ENCODE measurements around the gene BAHD1. TPM values are rescaled to one million over a fixed set of nuclear protein-coding genes. Genes with fewer than 3 reads are reported as not detected.

Gene BAHD1
- total RNA-seq, 1 donor from 2014 or later = 6.8 TPM

GRCh38 chr15:40495516-40495915 lies 54.8 kb downstream of the BAHD1 start:
- DNase-seq (ENCODE audit: low read depth, low spot score) = no peak

DNA sequence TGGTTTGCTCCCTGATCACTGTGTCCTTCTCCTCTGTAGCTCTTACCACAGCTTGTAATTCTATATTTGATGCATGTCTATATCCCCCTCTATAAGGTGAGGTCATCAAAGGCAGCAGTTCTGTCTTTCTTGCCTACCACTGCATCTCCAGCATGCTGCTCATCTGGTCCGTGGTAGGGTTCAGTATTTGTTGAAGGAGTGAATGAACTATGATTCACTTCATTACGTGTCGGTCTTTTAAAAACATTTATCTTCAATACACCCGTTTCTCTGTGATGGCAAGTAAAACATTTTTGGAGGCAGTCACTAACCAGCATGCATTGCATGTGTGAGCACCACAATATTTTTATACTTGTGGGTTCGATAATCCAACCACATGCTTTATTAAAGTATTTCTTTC lies 57.7 kb downstream of the BAHD1 start:
- no peak for DNase-seq (ENCODE audit: low read depth, low spot score)

DNA sequence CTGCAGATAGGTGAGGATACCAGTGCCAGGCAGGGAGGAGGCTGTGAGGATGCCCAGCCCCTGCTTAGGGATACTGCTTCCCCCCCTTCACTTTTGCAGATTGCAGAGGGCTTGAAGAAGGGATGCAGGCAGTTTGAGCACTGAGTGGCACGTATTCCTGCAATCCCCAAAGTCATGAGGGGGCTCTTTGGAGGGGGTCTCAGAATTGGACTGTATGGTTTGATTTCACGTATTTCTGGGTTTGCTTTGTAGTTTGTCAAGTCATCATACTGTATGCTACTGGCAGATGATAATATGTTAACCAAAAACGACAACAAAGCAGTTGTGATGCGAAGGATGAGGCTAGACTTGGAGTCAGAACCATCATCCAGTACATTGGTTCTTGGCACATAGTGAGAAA lies 58.1 kb downstream of the BAHD1 start:
- DNase-seq (ENCODE audit: low read depth, low spot score) = no peak

- no peak for DNase-seq (ENCODE audit: low read depth, low spot score)
Observed at GRCh38 chr15:40499931-40500330, 59.2 kb downstream of the BAHD1 start.

GRCh38 chr15:40500568-40501330 lies 60.0 kb downstream of the BAHD1 start:
- DNase-seq (ENCODE audit: low read depth, low spot score) = no peak

DNA sequence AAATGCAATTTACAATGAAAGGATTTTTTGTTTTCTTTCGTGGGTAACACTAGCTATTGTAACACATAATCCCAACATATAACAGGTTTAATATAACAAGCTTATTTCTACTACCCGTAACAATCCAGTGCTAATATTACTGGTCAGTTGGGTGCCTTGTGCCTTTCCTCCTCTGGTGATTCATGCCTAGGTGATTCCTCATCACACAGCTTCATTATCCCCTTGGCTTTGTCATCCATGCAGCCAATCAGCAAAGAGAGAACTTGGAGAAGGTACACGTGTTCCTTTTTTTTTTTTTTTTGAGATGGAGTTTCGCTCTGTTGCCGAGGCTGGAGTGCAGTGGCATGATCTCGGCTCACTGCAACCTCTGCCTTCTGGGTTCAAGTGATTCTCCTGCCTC lies 60.7 kb downstream of the BAHD1 start:
- no peak for DNase-seq (ENCODE audit: low read depth, low spot score)

- DNase-seq (ENCODE audit: low read depth, low spot score) = no peak
Observed at GRCh38 chr15:40506964-40507571, 66.3 kb downstream of the BAHD1 start.

DNA sequence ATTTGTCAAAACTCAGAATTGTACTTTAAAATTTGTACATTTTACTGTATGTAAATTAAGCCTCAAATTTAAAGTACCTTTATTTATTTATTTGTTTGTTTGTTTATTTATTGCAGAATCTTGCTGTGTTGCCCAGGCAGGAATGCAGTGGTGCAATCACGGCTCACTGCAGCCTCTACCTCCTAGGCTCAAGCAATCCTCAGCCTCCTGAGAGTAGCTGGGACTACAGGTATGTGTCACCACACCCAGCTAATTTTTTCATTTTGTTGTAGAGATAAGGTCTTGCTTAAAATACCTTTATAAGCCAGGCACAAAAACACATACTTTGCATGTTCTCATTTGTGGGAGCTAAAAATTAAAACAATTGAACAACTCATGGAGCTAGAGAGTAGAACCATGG lies 67.5 kb downstream of the BAHD1 start:
- DNase-seq (ENCODE audit: low read depth, low spot score) = no peak

- no peak for DNase-seq (ENCODE audit: low read depth, low spot score)
Observed at GRCh38 chr15:40510201-40510600, 69.4 kb downstream of the BAHD1 start.

DNA sequence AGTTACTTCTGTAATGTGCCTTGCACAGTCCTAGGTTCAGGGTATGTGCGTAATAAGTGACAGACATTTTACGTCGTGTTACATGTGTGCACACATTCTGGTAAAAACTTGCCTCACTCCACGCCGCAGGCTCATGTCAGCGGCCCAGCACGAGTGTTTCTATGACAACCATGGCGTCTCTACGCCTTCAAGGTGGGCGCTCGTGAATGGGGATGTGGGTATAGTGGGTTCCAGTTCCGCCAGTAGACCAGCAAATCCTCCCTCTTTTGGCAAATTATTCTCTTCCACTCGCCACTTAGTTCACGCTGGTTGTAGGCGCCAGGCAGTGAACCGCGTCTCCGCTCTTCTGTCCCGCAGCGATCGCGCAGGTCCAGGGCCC lies 70.3 kb downstream of the BAHD1 start:
- DNase-seq (ENCODE audit: low read depth, low spot score) = no peak

DNA sequence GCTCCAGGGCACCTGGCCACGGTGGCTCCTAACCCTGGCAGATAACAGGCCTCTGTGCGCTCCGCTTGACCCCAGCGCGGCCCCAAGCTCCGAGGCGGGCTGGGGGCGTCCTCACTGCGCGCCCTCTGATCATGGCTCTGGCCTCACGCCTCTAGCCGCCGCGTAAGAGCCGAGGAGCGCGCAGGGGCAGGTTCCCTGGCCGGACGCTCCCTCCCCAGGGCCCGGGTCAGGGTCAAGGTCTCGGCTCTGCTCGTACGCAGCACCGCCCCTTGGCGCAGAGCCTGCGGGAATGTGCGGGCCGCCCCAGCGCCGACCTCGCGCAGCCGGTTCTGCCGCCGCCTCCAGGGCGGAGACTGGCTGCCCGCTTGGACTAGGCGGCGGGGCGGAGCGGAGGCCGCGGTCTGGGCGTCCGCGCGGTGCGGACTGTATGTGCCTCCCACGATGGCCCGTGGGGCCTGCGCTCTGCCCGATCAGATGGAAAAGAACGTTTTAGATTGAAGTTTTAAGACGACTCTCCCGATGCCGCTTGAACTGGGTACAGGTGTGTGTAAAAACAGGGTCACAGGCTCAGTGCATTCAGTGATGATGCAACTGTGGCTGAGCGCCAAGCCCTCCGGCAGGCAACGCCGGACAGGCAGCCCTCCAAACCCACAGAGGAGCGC lies 70.8 kb downstream of the BAHD1 start:
- DNase-seq (ENCODE audit: low read depth, low spot score) = no peak

GRCh38 chr15:40512440-40512839 lies 71.7 kb downstream of the BAHD1 start:
- no peak for DNase-seq (ENCODE audit: low read depth, low spot score)

GRCh38 chr15:40513609-40514008 lies 72.9 kb downstream of the BAHD1 start:
- DNase-seq (ENCODE audit: low read depth, low spot score) = no peak

GRCh38 chr15:40516322-40516721 lies 75.6 kb downstream of the BAHD1 start:
- no peak for DNase-seq (ENCODE audit: low read depth, low spot score)

Other genes starting within 250 kb of the BAHD1 start
- not detected in 2 replicates for gene PAK6, start 201.9 kb upstream of the BAHD1 start, total RNA-seq
- gene ANKRD63, start 157.9 kb upstream of the BAHD1 start, total RNA-seq = 0.20 TPM in 1 of 2 replicates, not detected in the other
- 0.56 and 7.1 TPM in 2 replicates for gene PLCB2, start 133.0 kb upstream of the BAHD1 start, total RNA-seq
- gene INAFM2, start 117.3 kb upstream of the BAHD1 start, total RNA-seq = 20.6 and 28.3 TPM in 2 replicates
- 17.0 and 25.1 TPM in 2 replicates for gene CCDC9B, start 100.0 kb upstream of the BAHD1 start, total RNA-seq
- not detected in 2 replicates for gene PHGR1, start 89.9 kb upstream of the BAHD1 start, total RNA-seq
- 0.04 and 0.07 TPM in 2 replicates for gene DISP2, start 82.7 kb upstream of the BAHD1 start, total RNA-seq
- gene KNSTRN, start 58.2 kb upstream of the BAHD1 start, total RNA-seq = 48.5 and 96.0 TPM in 2 replicates
- 43.4 and 50.7 TPM in 2 replicates for gene IVD, start 35.2 kb upstream of the BAHD1 start, total RNA-seq
- gene CHST14, start 30.0 kb downstream of the BAHD1 start, total RNA-seq = 11.0 and 11.1 TPM in 2 replicates
- 20.8 and 26.2 TPM in 2 replicates for gene CCDC32, start 124.1 kb downstream of the BAHD1 start, total RNA-seq
- 15.7 and 16.5 TPM in 2 replicates for gene RPUSD2, start 128.3 kb downstream of the BAHD1 start, total RNA-seq
- gene KNL1, start 153.3 kb downstream of the BAHD1 start, total RNA-seq = 18.1 and 33.8 TPM in 2 replicates